IPS-18a (cell line): ENCODE results near the gene PAK6.
A peak's percentile ranks its signal among the peaks of the same experiment; 100 is the strongest.

Experiments
- H3K27ac ChIP-seq: one replicate; pipeline ENCODE4 v1.5.1; 2013; ENCODE audit warnings: low read length
- H3K27me3 ChIP-seq: one replicate; pipeline ENCODE4 v1.6.1; 2013; ENCODE audit warnings: mild to moderate bottlenecking, low read length; ENCODE audit not compliant: control insufficient read depth, insufficient read depth
- H3K36me3 ChIP-seq: one replicate; pipeline ENCODE4 v1.6.1; 2013; ENCODE audit warnings: low read depth, low read length; ENCODE audit not compliant: control insufficient read depth
- H3K4me1 ChIP-seq: one replicate; pipeline ENCODE4 v1.6.1; 2013; ENCODE audit warnings: low read depth, low read length; ENCODE audit not compliant: control insufficient read depth
- H3K4me3 ChIP-seq: one replicate; pipeline ENCODE4 v1.5.1; 2013; ENCODE audit warnings: low read length
- H3K9ac ChIP-seq: one replicate; pipeline ENCODE4 v1.6.1; 2013; ENCODE audit warnings: mild to moderate bottlenecking, low read length, moderate library complexity
- H3K9me3 ChIP-seq: one replicate; pipeline ENCODE4 v1.6.1; 2013; ENCODE audit warnings: low read depth, low read length; ENCODE audit not compliant: control insufficient read depth

PAK6 gene

DNA sequence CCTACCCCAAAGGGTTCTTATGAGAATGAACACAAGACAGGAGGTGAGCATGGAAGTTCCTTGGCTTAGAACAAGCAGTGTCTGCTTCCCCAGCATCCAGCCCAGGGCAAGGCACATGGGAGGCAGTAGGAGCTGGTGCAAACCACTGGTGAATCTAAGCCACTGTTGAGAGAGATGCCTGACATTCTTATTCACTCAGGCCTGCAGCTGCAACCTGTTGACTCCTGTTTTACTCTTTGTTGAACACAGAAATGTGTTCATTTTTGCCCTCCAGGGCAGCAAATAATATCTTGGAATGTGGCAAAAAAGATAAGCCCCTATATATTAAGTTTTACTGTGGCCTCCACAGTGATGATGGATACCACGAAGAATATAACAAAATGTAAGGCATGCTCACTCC is 8.9 kb upstream of the PAK6 start:
- Histone ChIP-seq H3K9ac (no peak overlapping the region), H3K9me3 (no peaks in the 10 kb centered on the region), H3K4me3 (no peak overlapping the region), H3K4me1 (no peaks in the 10 kb centered on the region), H3K36me3 (peaks cover 18% of the 10 kb centered on the region), H3K27me3 (no peaks in the 10 kb centered on the region), H3K27ac (no peak overlapping the region)

GRCh38 chr15:40232625-40233070 is 6.2 kb upstream of the PAK6 start:
- no peak overlapping the region for H3K9ac ChIP-seq
- no peak overlapping the region for H3K4me3 ChIP-seq
- H3K4me1 ChIP-seq = no peaks in the 10 kb centered on the region
- peaks cover 13% of the 10 kb centered on the region for H3K36me3 ChIP-seq
- H3K9me3 ChIP-seq = no peaks in the 10 kb centered on the region
- peaks cover under 1% of the 10 kb centered on the region for H3K27me3 ChIP-seq
- no peak overlapping the region for H3K27ac ChIP-seq

GRCh38 chr15:40233727-40234577 is 4.9 kb upstream of the PAK6 start:
- no peaks in the 10 kb centered on the region for H3K9me3 ChIP-seq
- peaks cover 7% of the 10 kb centered on the region for H3K4me1 ChIP-seq
- H3K27me3 ChIP-seq = peaks cover 12% of the 10 kb centered on the region
- no peak overlapping the region for H3K4me3 ChIP-seq
- H3K27ac ChIP-seq = no peak overlapping the region
- peaks cover 10% of the 10 kb centered on the region for H3K36me3 ChIP-seq
- no peak overlapping the region for H3K9ac ChIP-seq

GRCh38 chr15:40234783-40235182 is 4.1 kb upstream of the PAK6 start:
- Histone ChIP-seq H3K27ac (no peak overlapping the region), H3K9ac (no peak overlapping the region), H3K27me3 (peaks cover 12% of the 10 kb centered on the region)

DNA sequence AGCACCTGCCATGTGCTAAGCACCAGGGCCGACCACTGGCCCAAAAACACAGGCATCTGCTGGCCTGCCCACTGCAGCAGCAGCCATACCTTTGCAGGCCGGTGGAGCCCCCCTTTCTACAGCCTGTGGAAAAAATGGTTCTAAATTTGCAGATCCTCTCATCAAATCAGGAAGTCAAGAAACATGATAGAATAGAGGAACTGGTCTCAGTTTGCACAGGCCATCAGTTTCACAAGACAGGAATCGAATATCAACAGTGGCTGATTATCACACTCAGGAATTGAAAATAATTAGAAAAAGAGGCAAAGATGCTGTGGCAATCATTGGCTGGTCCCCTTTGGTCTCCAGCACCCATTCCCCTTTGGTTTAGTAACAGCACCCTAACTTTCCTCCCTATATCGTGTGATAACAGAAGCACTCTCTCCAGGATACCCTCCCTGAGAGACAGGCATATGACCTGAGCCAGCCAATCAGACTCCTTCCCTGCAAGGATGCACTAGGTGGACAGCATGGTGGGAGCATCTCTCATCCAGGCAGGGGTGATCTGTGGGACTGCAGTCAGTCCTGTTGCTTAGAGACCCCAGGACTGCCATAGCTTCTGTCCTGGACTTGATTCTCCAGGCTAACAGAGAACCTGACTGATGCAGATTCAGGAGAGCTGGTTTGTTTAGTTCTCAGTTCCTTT is 3.5 kb upstream of the PAK6 start:
- Histone ChIP-seq H3K4me3 (no peak overlapping the region), H3K9me3 (no peaks in the 10 kb centered on the region), H3K27me3 (peaks cover 12% of the 10 kb centered on the region), H3K4me1 (peaks cover 11% of the 10 kb centered on the region), H3K9ac (no peak overlapping the region), H3K36me3 (no peaks in the 10 kb centered on the region), H3K27ac (no peak overlapping the region)

More at GRCh38 chr15:40234783-40235182, 4.1 kb upstream of the PAK6 start:
- Histone ChIP-seq H3K9me3 (no peaks in the 10 kb centered on the region), H3K4me3 (no peak overlapping the region), H3K4me1 (peaks cover 11% of the 10 kb centered on the region), H3K36me3 (peaks cover 3% of the 10 kb centered on the region)

DNA sequence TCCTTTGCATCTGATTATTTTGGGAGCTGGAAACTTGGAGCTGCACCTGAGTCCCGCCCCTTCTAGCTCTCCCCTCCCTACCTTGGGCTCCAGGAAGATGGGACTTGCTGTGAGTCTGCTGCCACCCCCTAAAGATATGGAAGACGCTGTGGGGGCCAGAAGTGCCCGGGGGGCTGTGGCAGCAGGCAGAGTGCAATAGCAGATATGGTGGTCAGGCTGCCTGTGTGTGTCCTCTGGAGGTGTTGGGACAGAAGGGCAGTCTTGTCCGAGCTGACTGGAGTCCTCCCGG is 485 bp downstream of the PAK6 start:
- no peaks in the 10 kb centered on the region for H3K9me3 ChIP-seq
- no peak overlapping the region for H3K9ac ChIP-seq
- peak overlapping the region; percentile 52 for H3K4me3 ChIP-seq

GRCh38 chr15:40239693-40240618 is 1.1 kb downstream of the PAK6 start:
- peak overlapping the region; percentile 52 for H3K4me3 ChIP-seq
- H3K9ac ChIP-seq = no peak overlapping the region
- H3K27ac ChIP-seq = no peak overlapping the region

More for the DNA sequence above, 485 bp downstream of the PAK6 start:
- Histone ChIP-seq H3K27me3 (peaks cover 12% of the 10 kb centered on the region), H3K27ac (no peak overlapping the region), H3K4me1 (peaks cover 11% of the 10 kb centered on the region), H3K36me3 (no peaks in the 10 kb centered on the region)

GRCh38 chr15:40240619-40241221 is 1.9 kb downstream of the PAK6 start:
- peaks cover 12% of the 10 kb centered on the region for H3K27me3 ChIP-seq
- H3K36me3 ChIP-seq = no peaks in the 10 kb centered on the region
- no peak overlapping the region for H3K9ac ChIP-seq
- H3K4me3 ChIP-seq = no peak overlapping the region
- no peaks in the 10 kb centered on the region for H3K9me3 ChIP-seq
- H3K27ac ChIP-seq = no peak overlapping the region
- H3K4me1 ChIP-seq = peaks cover 16% of the 10 kb centered on the region

More at GRCh38 chr15:40239693-40240618, 1.1 kb downstream of the PAK6 start:
- H3K36me3 ChIP-seq = no peaks in the 10 kb centered on the region
- H3K27me3 ChIP-seq = peaks cover 12% of the 10 kb centered on the region
- H3K9me3 ChIP-seq = no peaks in the 10 kb centered on the region
- H3K4me1 ChIP-seq = peaks cover 14% of the 10 kb centered on the region

GRCh38 chr15:40241269-40242212 is 2.7 kb downstream of the PAK6 start:
- H3K27ac ChIP-seq = no peak overlapping the region
- H3K4me3 ChIP-seq = no peak overlapping the region
- H3K9me3 ChIP-seq = no peaks in the 10 kb centered on the region
- H3K27me3 ChIP-seq = peaks cover 12% of the 10 kb centered on the region
- peaks cover 16% of the 10 kb centered on the region for H3K4me1 ChIP-seq
- H3K9ac ChIP-seq = no peak overlapping the region
- no peaks in the 10 kb centered on the region for H3K36me3 ChIP-seq

DNA sequence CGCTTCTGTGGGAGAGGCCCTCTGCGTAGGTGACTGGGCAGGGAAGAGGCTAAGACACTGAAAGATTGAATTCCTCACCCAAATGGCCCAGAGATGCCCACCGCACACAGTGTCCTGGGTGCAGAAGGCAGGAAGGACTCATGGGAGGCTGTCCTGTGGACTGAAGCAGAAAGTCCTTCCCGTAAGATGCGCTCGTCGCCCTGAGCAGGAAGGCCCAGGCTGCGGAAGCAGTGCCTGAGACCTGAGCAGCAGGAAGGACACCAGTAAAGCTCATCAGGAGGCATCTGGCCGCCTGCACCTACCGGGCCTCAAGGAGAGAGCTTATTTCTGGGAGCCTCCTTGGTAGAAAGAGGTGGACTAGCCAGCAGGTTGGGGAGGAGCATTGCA is 3.3 kb downstream of the PAK6 start:
- H3K4me3 ChIP-seq = no peak overlapping the region
- H3K27me3 ChIP-seq = peaks cover 12% of the 10 kb centered on the region
- peaks cover 16% of the 10 kb centered on the region for H3K4me1 ChIP-seq
- no peaks in the 10 kb centered on the region for H3K9me3 ChIP-seq
- H3K36me3 ChIP-seq = no peaks in the 10 kb centered on the region
- H3K27ac ChIP-seq = no peak overlapping the region
- H3K9ac ChIP-seq = no peak overlapping the region
